HL-60 (cell line): ENCODE measurements around the gene ROBO1.

ENCODE experiments used
- DNase-seq, 2 experiments: peaks; one replicate each; pipeline ENCODE4 v3.0.0-alpha.2; 2010 to 2020; ENCODE audit warnings: low read depth in 1 of 2, low spot score in 1 of 2
- H3K27ac ChIP-seq: fragments of 250-450 bp; sonication (Bioruptor Pico); replicated peaks from 2 replicates; pipeline ENCODE4 v1.5.1; 2020; ENCODE audit warnings: mild to moderate bottlenecking, moderate library complexity
- H3K27me3 ChIP-seq: fragments of 250-450 bp; sonication (Bioruptor Pico); 2 replicates; pipeline ENCODE4 v1.5.1; 2021; ENCODE audit warnings: mild to moderate bottlenecking, moderate library complexity; ENCODE audit not compliant: insufficient read depth, poor library complexity, severe bottlenecking
- H3K4me3 ChIP-seq: replicated peaks from 2 replicates; pipeline ENCODE4 v1.5.1; 2011; ENCODE audit warnings: mild to moderate bottlenecking, control low read depth, low read length; ENCODE audit not compliant: insufficient read depth
- GABPA ChIP-seq: IDR thresholded peaks from 2 replicates; pipeline ENCODE4 v1.6.1; 2012; ENCODE audit warnings: low read depth
- POLR2AphosphoS5 ChIP-seq: IDR thresholded peaks from 2 replicates; pipeline ENCODE4 v1.6.1; 2012; ENCODE audit warnings: low read depth
- SPI1 ChIP-seq: IDR thresholded peaks from 2 replicates; pipeline ENCODE4 v1.6.1; 2012; ENCODE audit warnings: low read depth, mild to moderate bottlenecking, borderline replicate concordance
- TF ChIP-seq, protein P1 (sequence below): IDR thresholded peaks from one replicate; pipeline ENCODE4 v1.5.1; 2011; ENCODE audit warnings: low read length, control low read depth, inconsistent platforms; ENCODE audit not compliant: insufficient read depth
- TF ChIP-seq, protein P2 (sequence below): IDR thresholded peaks from 2 replicates; pipeline ENCODE4 v1.6.1; 2012; ENCODE audit warnings: low read depth; ENCODE audit not compliant: insufficient replicate concordance

ROBO1 gene

GRCh38 chr3:78839693-78840092 is 928.1 kb downstream of the ROBO1 start:
- DNase-seq = no peak
- H3K4me3 ChIP-seq = no peak overlapping the region

DNA sequence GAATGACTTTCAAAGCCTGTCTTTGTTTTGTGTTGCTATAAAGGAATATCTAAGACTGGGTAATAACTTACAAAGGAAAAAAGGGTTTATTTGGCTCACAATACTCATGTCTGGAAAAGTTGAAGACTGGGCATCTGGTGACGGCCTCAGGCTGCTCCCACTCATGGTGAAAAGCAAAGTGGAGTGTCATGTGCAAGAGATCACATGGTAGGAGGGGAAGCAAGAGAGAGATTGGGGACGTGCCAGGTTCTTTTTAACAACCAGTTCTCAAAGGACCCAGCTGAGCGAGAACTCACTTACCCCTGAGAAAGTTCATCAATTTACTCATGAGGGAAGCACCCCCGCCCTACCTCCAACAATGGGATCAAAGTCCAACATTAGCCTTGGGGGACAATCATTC is 929.4 kb downstream of the ROBO1 start:
- TF ChIP-seq, protein P1, sequence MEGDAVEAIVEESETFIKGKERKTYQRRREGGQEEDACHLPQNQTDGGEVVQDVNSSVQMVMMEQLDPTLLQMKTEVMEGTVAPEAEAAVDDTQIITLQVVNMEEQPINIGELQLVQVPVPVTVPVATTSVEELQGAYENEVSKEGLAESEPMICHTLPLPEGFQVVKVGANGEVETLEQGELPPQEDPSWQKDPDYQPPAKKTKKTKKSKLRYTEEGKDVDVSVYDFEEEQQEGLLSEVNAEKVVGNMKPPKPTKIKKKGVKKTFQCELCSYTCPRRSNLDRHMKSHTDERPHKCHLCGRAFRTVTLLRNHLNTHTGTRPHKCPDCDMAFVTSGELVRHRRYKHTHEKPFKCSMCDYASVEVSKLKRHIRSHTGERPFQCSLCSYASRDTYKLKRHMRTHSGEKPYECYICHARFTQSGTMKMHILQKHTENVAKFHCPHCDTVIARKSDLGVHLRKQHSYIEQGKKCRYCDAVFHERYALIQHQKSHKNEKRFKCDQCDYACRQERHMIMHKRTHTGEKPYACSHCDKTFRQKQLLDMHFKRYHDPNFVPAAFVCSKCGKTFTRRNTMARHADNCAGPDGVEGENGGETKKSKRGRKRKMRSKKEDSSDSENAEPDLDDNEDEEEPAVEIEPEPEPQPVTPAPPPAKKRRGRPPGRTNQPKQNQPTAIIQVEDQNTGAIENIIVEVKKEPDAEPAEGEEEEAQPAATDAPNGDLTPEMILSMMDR = no peak
- no peak for TF ChIP-seq GABPA
- TF ChIP-seq, protein P2, sequence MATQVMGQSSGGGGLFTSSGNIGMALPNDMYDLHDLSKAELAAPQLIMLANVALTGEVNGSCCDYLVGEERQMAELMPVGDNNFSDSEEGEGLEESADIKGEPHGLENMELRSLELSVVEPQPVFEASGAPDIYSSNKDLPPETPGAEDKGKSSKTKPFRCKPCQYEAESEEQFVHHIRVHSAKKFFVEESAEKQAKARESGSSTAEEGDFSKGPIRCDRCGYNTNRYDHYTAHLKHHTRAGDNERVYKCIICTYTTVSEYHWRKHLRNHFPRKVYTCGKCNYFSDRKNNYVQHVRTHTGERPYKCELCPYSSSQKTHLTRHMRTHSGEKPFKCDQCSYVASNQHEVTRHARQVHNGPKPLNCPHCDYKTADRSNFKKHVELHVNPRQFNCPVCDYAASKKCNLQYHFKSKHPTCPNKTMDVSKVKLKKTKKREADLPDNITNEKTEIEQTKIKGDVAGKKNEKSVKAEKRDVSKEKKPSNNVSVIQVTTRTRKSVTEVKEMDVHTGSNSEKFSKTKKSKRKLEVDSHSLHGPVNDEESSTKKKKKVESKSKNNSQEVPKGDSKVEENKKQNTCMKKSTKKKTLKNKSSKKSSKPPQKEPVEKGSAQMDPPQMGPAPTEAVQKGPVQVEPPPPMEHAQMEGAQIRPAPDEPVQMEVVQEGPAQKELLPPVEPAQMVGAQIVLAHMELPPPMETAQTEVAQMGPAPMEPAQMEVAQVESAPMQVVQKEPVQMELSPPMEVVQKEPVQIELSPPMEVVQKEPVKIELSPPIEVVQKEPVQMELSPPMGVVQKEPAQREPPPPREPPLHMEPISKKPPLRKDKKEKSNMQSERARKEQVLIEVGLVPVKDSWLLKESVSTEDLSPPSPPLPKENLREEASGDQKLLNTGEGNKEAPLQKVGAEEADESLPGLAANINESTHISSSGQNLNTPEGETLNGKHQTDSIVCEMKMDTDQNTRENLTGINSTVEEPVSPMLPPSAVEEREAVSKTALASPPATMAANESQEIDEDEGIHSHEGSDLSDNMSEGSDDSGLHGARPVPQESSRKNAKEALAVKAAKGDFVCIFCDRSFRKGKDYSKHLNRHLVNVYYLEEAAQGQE = no peak
- TF ChIP-seq POLR2AphosphoS5 = no peak
- no peak for TF ChIP-seq SPI1
- DNase-seq = no peak
- Histone ChIP-seq H3K4me3 (no peak overlapping the region), H3K27me3 (no peaks in the 10 kb centered on the region), H3K27ac (no peak overlapping the region)

More at GRCh38 chr3:78839693-78840092, 928.1 kb downstream of the ROBO1 start:
- TF ChIP-seq SPI1 = no peak
- TF ChIP-seq POLR2AphosphoS5 = no peak
- no peak for TF ChIP-seq GABPA
- Histone ChIP-seq H3K27ac (no peak overlapping the region), H3K27me3 (no peaks in the 10 kb centered on the region)

GRCh38 chr3:78834910-78835309 is 932.9 kb downstream of the ROBO1 start:
- no peak for DNase-seq
- Histone ChIP-seq H3K27ac (no peak overlapping the region), H3K27me3 (no peaks in the 10 kb centered on the region), H3K4me3 (no peak overlapping the region)
- TF ChIP-seq, protein P2 = no peak
- TF ChIP-seq, protein P1 = no peak
- TF ChIP-seq GABPA = no peak
- no peak for TF ChIP-seq POLR2AphosphoS5
- TF ChIP-seq SPI1 = no peak

DNA sequence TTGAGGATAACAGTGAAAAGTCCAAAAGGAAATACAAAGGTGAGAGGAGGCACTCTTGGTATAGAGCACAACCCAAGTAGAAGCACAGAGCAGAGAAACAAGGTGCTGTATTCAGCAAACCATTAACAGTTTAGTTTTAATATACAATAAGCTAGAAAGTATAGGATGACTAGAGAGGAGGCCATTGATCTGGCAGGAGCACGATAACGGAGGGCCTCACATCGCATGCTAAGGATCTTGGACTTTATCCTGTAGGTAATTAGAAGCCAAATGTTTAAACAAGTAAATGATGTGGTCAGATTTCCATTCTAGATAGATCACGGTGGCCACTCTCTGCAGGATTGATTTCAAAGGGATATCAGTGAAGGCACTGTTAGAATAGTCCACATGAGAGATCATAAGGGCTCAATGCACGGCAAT is 935.0 kb downstream of the ROBO1 start:
- H3K27ac ChIP-seq = no peak overlapping the region
- TF ChIP-seq SPI1 (no peak), GABPA (no peak), POLR2AphosphoS5 (no peak)
- TF ChIP-seq, protein P2 = no peak
- TF ChIP-seq, protein P1 = no peak
- no peak for DNase-seq

More for the DNA sequence above, 935.0 kb downstream of the ROBO1 start:
- no peak overlapping the region for H3K4me3 ChIP-seq
- no peaks in the 10 kb centered on the region for H3K27me3 ChIP-seq
